B cell (primary cell): ENCODE results near the gene FBXO8. TPM values are rescaled to one million over a fixed set of nuclear protein-coding genes. Genes with fewer than 3 reads are reported as not detected.

Experiments used
- ATAC-seq: fragments of 200-7000 bp; cut with Tn5 transposase; one replicate; pipeline ENCODE4 v1.10.0; 2021; ENCODE audit warnings: low read depth, mild to moderate bottlenecking, moderate number of reproducible peaks, moderate library complexity
- CTCF ChIA-PET: fragments of 350-600 bp; sonication (Branson Sonifier 250); formaldehyde crosslinking; loops from one replicate; lab custom pipeline; 2021; ENCODE audit warnings: antibody characterized with exemption, inconsistent platforms; lab: Charles Lee
- POLR2A ChIA-PET: fragments of 350-600 bp; sonication (Branson Sonifier 250); formaldehyde crosslinking; loops from one replicate; lab custom pipeline; 2021; ENCODE audit warnings: antibody characterized with exemption; lab: Charles Lee
- DNase-seq: peaks from one replicate; pipeline ENCODE4 v3.0.0; 2013
- H2AFZ ChIP-seq: 2 replicates; pipeline ENCODE4 v1.6.1; 2012; ENCODE audit warnings: mild to moderate bottlenecking, low read depth, low read length; ENCODE audit not compliant: insufficient read depth, poor library complexity, severe bottlenecking
- H3K27ac ChIP-seq, 2 donors: 1 replicate in 1 of 2; 2 replicates in 1 of 2; pipeline ENCODE4 v1.5.1; 2012 to 2013; ENCODE audit warnings: low read length in 2 of 2, mild to moderate bottlenecking in 2 of 2, moderate library complexity in 1 of 2
- H3K27me3 ChIP-seq, 4 experiments: fragments of 200-600 bp in 1 of 4; sonication (generic) in 1 of 4; replicated peaks in 1 of 4; 1 replicate in 2 of 4; 2 replicates in 2 of 4; pipeline versions ENCODE4 v1.6.1 to v1.7.0; 2013 to 2016; ENCODE audit warnings: low read length in 3 of 4, mild to moderate bottlenecking in 2 of 4, mixed read lengths in 1 of 4, moderate library complexity in 1 of 4; ENCODE audit not compliant: insufficient read depth in 4 of 4, control insufficient read depth in 3 of 4; ENCODE audit errors: control extremely low read depth in 1 of 4
- H3K36me3 ChIP-seq, 2 experiments: replicated peaks in 1 of 2; 1 replicate in 1 of 2; 2 replicates in 1 of 2; pipeline versions ENCODE4 v1.6.1 to v1.7.1; 2013; ENCODE audit warnings: low read length in 1 of 2; ENCODE audit not compliant: insufficient read depth in 2 of 2, control insufficient read depth in 1 of 2; ENCODE audit errors: control extremely low read depth in 1 of 2, extremely low read depth in 1 of 2
- H3K4me1 ChIP-seq, 2 donors: fragments of 200-600 bp in 1 of 2; sonication (generic) in 1 of 2; 1 replicate in 1 of 2; 2 replicates in 1 of 2; pipeline versions ENCODE4 v1.5.1 to v1.6.1; 2013 to 2017; ENCODE audit warnings: low read length in 2 of 2; ENCODE audit not compliant: control insufficient read depth in 2 of 2, insufficient read depth in 2 of 2
- H3K4me2 ChIP-seq: replicated peaks from 2 replicates; pipeline ENCODE3; 2012; ENCODE audit warnings: mild to moderate bottlenecking, low read depth, low read length; ENCODE audit not compliant: poor library complexity, severe bottlenecking
- H3K4me3 ChIP-seq, 5 experiments: fragments of 200-600 bp in 1 of 5; sonication (generic) in 1 of 5; 1 replicate in 3 of 5; 2 replicates in 2 of 5; pipeline versions ENCODE4 v1.5.1 to v1.7.0; 2011 to 2016; ENCODE audit warnings: low read length in 4 of 5, mild to moderate bottlenecking in 4 of 5, low read depth in 2 of 5, control low read depth in 1 of 5, moderate library complexity in 1 of 5; ENCODE audit not compliant: insufficient read depth in 1 of 5; ENCODE audit errors: control extremely low read depth in 1 of 5, extremely low read depth in 1 of 5
- H3K79me2 ChIP-seq: fragments of 200-600 bp; sonication (generic); one replicate; pipeline ENCODE4 v1.6.0; 2016; ENCODE audit warnings: low read length; ENCODE audit not compliant: control insufficient read depth, insufficient read depth
- H3K9ac ChIP-seq: fragments of 200-600 bp; sonication (generic); 2 replicates; pipeline ENCODE4 v1.6.1; 2017; ENCODE audit warnings: mild to moderate bottlenecking, low read length, moderate library complexity
- H3K9me3 ChIP-seq, 3 donors: one replicate each; pipeline versions ENCODE4 v1.6.1 to v1.7.1; 2013; ENCODE audit warnings: low read length in 2 of 3; ENCODE audit not compliant: control insufficient read depth in 2 of 3, insufficient read depth in 1 of 3; ENCODE audit errors: control extremely low read depth in 1 of 3
- H4K20me1 ChIP-seq: 2 replicates; pipeline ENCODE4 v1.6.0; 2012; ENCODE audit warnings: mild to moderate bottlenecking, low read length; ENCODE audit not compliant: insufficient read depth, control insufficient read depth, poor library complexity, severe bottlenecking
- H3K27ac Mint-ChIP-seq: one replicate; pipeline ENCODE4 v1.8.0; 2021; ENCODE audit warnings: mixed read lengths
- H3K27me3 Mint-ChIP-seq: one replicate; pipeline ENCODE4 v1.8.0; 2021; ENCODE audit warnings: mixed read lengths
- H3K4me1 Mint-ChIP-seq: one replicate; pipeline ENCODE4 v1.8.0; 2021; ENCODE audit warnings: mixed read lengths
- H3K4me3 Mint-ChIP-seq: one replicate; pipeline ENCODE4 v1.8.0; 2021; ENCODE audit warnings: mixed read lengths
- H3K9me3 Mint-ChIP-seq: one replicate; pipeline ENCODE4 v1.8.0; 2022; ENCODE audit warnings: mixed read lengths; ENCODE audit not compliant: insufficient read depth
- EZH2 ChIP-seq: IDR thresholded peaks from 2 replicates; pipeline ENCODE4 v1.6.1; 2012; ENCODE audit warnings: borderline replicate concordance, low read depth, mild to moderate bottlenecking, moderate library complexity, low read length; ENCODE audit not compliant: insufficient read depth, poor library complexity, severe bottlenecking
- WGBS: methylation state at CpG from one replicate; pipeline ENCODE4 v1.1.5; 2013; ENCODE audit warnings: missing lambda C conversion rate; ENCODE audit not compliant: insufficient coverage; 5-methylcytosine and 5-hydroxymethylcytosine counted together
- intact Hi-C: fragments of 100-400 bp; cut with micrococcal nuclease; formaldehyde crosslinking; loops from one replicate; pipeline ENCODE4 v1.10.0; 2022
- polyA plus RNA-seq: library from polyadenylated mRNA; depleted of rRNA; stranded (reverse); fragments of >200 nt; gene quantifications from 2 replicates; pipeline ENCODE4 v1.2.3, GENCODE V29; 2012
- total RNA-seq, 2 donors: library from RNA; stranded (reverse); fragments of 120-200 nt in 1 of 2; gene quantifications; 1 replicate in 1 of 2; 2 replicates in 1 of 2; pipeline versions ENCODE4 v1.2.3 to v1.2.4, GENCODE V29; 2013 to 2022
- TF ChIP-seq, protein P1 (sequence below): fragments of 200-600 bp; IDR thresholded peaks from one replicate; pipeline ENCODE4 v1.8.0; 2022; ENCODE audit warnings: antibody characterized with exemption, mild to moderate bottlenecking

Gene FBXO8
- total and polyA plus RNA-seq, 2 donors (not counting 1 experiment from before 2014, with no cell fraction given) = 11.6 to 22.4 TPM

DNA sequence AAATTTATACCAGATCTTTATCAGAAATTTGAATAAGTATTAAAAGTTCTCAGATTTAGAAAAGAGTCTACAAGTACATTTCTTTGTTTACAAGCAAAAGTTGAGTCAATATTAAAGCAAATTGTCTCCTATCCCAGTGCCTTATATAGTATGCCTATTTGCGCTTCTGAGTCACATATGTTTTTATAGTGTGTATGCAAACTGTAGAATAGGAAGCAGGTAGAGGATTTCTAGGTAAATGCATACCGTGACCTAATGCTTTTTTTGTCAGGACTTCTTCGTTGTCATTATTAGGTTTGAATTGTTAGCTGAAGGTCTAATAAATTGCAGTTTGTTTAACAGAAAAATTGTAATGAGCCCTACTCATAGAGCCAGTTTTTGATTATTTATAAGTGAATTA is 22.5 kb upstream of the FBXO8 start:
- Mint-ChIP-seq H3K4me1 (no peaks in the 10 kb centered on the region), H3K9me3 (no peaks in the 10 kb centered on the region), H3K27me3 (no peaks in the 10 kb centered on the region), H3K27ac (no peak overlapping the region), H3K4me3 (no peak overlapping the region)
- Histone ChIP-seq H3K9ac (no peak overlapping the region), H3K27me3 (no peaks in the 10 kb centered on the region), H3K4me1 (no peaks in the 10 kb centered on the region), H3K79me2 (no peaks in the 10 kb centered on the region), H3K4me3 (no peak overlapping the region), H2AFZ (no peak overlapping the region), H3K9me3 (no peaks in the 10 kb centered on the region), H3K4me2 (no peak overlapping the region), H3K36me3 (peaks cover 7 to 25% of the 10 kb centered on the region in 2 experiments), H3K27ac (no peak overlapping the region), H4K20me1 (no peaks in the 10 kb centered on the region)
- no peak for TF ChIP-seq EZH2
- TF ChIP-seq, protein P1, sequence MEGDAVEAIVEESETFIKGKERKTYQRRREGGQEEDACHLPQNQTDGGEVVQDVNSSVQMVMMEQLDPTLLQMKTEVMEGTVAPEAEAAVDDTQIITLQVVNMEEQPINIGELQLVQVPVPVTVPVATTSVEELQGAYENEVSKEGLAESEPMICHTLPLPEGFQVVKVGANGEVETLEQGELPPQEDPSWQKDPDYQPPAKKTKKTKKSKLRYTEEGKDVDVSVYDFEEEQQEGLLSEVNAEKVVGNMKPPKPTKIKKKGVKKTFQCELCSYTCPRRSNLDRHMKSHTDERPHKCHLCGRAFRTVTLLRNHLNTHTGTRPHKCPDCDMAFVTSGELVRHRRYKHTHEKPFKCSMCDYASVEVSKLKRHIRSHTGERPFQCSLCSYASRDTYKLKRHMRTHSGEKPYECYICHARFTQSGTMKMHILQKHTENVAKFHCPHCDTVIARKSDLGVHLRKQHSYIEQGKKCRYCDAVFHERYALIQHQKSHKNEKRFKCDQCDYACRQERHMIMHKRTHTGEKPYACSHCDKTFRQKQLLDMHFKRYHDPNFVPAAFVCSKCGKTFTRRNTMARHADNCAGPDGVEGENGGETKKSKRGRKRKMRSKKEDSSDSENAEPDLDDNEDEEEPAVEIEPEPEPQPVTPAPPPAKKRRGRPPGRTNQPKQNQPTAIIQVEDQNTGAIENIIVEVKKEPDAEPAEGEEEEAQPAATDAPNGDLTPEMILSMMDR = no peak
- DNase-seq = no peak
- intact Hi-C loops = no loop called here
- no CpG with 5 or more reads among the region's 3 CpGs for WGBS
- no peak for ATAC-seq
- CTCF ChIA-PET = no interaction called here
- POLR2A ChIA-PET = no interaction called here

DNA sequence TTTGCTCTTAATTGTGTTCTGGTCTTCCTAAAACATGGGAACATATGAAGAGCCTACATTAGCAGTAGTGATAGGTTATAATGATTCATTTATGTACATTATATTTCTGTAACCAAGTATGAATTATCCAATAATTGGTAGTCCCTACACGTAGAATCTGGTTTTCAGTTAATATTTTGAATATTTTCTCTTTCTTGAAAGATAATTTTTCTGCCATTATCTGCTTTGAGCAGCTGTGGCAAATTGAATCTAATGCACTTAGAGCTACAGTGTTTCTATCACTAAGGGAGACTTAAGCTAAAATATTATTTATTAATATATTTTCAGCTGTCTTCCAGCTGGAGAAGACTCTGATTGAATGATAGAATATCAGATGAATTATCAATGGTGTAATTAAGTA is 21.2 kb upstream of the FBXO8 start:
- ChIA-PET CTCF (no interaction called here), POLR2A (no interaction called here)
- ATAC-seq = no peak

More for the DNA sequence above, 21.2 kb upstream of the FBXO8 start:
- intact Hi-C loops = no loop called here
- Histone ChIP-seq H2AFZ (no peak overlapping the region), H3K9ac (no peak overlapping the region), H3K36me3 (peaks cover 8 to 35% of the 10 kb centered on the region in 2 experiments), H3K9me3 (no peaks in the 10 kb centered on the region), H3K27ac (no peak overlapping the region), H4K20me1 (no peaks in the 10 kb centered on the region), H3K27me3 (no peaks in the 10 kb centered on the region), H3K79me2 (no peaks in the 10 kb centered on the region), H3K4me3 (no peak overlapping the region), H3K4me1 (no peaks in the 10 kb centered on the region), H3K4me2 (no peak overlapping the region)
- Mint-ChIP-seq H3K27ac (no peak overlapping the region), H3K4me1 (no peaks in the 10 kb centered on the region), H3K4me3 (no peak overlapping the region), H3K9me3 (no peaks in the 10 kb centered on the region), H3K27me3 (no peaks in the 10 kb centered on the region)
- no CpG with 5 or more reads among the region's 1 CpG for WGBS
- TF ChIP-seq, protein P1 = no peak
- TF ChIP-seq EZH2 = no peak
- no peak for DNase-seq
